DMS53 treated with DMSO at 0.1 percent for 48 hours (cell line): Measurements from ENCODE around the gene SNX5.
"Not testable (repeated sequence)": the region's sequence is repeated elsewhere in the genome, so short reads cannot be mapped to it uniquely, and the experiment has no call there.

Experiments used
- DNase-seq: peaks from one replicate; lab custom pipeline; 2025; ENCODE audit not compliant: unreplicated experiment; lab: John Stamatoyannopoulos, UW

Gene SNX5

GRCh38 chr20:17960927-17961586 is 7.5 kb downstream of the SNX5 start:
- no peak for DNase-seq

DNA sequence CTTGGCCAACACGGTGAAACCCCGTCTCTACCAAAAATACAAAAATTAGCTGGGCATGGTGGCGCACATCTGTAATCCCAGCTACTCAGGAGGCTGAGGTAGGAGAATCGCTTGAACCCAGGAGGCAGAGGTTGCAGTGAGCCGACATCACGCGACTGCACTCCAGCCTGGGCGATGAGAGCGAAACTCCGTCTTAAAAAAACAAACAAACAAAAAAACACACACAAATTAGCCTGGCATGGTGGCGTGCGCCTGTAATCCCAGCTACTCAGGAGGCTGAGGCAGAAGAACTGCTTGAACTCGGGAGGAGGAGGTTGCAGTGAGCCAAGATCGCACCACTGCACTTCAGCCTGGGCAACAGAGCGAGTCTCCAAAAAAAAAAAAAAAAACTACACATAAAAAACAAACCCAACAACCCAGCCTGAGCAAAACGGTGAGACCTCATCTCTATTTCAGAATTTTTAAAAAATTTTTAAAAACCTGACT is 8.2 kb downstream of the SNX5 start:
- DNase-seq: not testable (repeated sequence)

GRCh38 chr20:17959257-17959627 is 9.4 kb downstream of the SNX5 start:
- DNase-seq: no peak

DNA sequence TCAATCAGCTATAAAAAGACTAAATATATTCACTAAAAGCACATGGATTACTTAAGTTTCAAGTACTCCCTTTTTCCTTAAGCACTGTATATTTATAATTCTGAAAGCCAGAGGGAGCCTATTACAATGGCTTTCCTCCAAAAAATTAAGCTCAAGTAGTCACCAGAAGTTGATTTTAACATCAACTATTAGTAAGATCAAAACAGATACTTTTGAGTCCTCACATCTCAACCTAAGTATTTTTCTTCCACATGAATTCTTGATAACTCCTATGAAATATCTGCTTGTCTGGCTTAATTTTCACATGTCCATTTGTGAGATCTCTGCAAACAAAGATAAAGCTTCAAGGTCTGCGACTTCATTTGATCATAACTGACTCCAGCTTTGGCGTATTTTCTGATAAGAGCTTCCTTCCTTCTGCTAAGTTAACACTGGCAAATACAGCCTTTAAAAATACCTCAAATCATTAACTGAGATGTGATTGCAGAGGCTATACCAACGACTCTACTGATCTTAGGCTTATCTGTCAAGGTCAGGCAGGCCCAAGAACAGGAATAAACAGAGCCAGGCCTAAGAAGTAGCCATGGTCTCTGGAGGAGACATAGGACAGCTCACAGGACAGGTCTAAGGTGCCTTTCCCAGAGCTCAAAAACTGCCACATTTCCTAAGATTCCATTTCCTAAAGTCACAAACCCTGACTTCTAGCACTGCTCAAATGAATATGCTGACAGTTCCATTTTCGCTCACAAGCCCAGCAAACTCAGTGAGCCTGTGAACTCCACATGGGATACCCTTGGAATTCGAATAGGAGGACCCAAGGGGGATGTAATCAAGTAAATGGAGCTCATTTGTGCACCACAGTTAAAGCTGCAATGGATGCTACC is 10.0 kb downstream of the SNX5 start:
- no peak for DNase-seq

DNA sequence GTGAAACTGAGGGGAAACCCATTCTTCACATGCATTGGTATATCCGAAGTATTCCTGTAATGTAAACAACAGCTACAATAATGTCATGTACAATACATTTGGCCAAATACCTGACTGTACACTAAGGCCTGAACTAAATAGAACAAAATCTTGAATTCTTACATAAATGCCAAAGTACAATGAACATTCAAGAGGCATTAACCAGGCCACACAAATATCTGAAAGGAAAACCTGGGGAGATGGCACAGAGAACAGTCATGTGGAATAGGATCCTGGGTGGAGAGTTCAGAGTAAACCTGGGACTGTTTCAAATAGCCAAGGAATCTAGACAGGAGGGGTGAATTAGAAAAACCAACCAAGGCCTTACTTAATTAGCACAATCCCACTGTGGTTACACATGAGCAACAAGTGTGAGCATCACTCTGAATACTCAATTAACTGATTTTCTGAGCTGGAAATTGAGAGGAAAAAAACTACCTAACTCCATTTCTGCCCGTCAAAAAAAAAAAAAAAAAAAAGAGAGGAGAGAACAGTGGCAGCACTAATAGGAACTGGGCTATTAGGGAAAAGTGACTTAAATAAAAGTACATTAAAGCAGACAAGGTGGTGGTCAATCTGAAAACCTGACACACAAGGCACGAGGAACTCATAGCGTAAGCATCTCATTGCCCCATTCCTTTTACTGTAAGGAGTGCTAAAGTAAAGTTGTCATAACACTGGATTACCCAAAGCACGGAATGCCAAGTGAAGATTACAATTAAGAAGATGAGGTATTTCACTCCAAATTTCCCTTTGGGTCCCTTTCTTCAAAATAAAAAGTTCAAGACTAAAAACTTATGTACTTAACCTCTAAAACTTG is 10.9 kb downstream of the SNX5 start:
- no peak for DNase-seq

- no peak for DNase-seq
These were observed 12.4 kb downstream of the SNX5 start for GRCh38 chr20:17956099-17956685.

DNA sequence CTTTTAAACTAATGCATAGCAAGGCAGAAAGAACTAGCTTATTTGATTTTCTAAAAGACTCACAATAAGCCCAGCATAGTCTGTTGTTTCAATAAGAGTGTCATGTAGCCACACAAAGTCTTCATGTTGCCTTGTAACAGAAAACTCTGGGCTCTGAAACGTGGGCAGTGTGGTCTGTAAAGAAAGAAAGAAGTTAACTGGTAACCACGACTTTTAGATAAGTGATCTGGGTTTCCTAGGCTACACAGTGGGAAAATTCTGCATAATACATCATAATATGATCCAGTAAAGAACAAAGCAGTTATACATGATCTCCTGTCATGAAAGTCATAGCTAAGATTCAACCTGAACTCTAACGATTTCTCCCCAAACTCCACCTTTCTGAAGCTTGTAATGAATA is 13.3 kb downstream of the SNX5 start:
- DNase-seq: no peak

- DNase-seq: no peak
These were observed 14.7 kb downstream of the SNX5 start for GRCh38 chr20:17953935-17954334.

GRCh38 chr20:17952692-17953684 is 15.6 kb downstream of the SNX5 start:
- no peak for DNase-seq

GRCh38 chr20:17951323-17951722 is 17.3 kb downstream of the SNX5 start:
- no peak for DNase-seq

- DNase-seq: no peak
These were observed 17.9 kb downstream of the SNX5 start for GRCh38 chr20:17950670-17951069.

GRCh38 chr20:17949899-17950298 is 18.7 kb downstream of the SNX5 start:
- no peak for DNase-seq

- no peak for DNase-seq
These were observed 20.2 kb downstream of the SNX5 start for GRCh38 chr20:17948442-17948841.

DNA sequence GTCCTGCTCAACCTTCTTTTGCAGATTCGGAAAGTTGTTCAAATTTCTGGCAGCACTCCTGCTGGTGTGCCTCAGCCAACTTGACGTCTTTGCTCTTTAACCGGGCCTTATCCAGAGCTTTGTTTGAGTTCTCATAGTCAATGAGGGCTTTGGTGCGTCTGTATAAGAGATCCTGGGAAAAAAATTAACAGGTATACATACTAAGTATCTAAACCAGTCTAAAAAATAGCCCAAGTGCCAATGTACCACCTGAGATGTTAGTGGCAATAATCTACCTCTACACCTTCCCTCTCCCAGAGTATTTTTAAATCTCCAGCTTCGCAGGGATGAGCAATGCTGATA is 21.1 kb downstream of the SNX5 start:
- no peak for DNase-seq

DNA sequence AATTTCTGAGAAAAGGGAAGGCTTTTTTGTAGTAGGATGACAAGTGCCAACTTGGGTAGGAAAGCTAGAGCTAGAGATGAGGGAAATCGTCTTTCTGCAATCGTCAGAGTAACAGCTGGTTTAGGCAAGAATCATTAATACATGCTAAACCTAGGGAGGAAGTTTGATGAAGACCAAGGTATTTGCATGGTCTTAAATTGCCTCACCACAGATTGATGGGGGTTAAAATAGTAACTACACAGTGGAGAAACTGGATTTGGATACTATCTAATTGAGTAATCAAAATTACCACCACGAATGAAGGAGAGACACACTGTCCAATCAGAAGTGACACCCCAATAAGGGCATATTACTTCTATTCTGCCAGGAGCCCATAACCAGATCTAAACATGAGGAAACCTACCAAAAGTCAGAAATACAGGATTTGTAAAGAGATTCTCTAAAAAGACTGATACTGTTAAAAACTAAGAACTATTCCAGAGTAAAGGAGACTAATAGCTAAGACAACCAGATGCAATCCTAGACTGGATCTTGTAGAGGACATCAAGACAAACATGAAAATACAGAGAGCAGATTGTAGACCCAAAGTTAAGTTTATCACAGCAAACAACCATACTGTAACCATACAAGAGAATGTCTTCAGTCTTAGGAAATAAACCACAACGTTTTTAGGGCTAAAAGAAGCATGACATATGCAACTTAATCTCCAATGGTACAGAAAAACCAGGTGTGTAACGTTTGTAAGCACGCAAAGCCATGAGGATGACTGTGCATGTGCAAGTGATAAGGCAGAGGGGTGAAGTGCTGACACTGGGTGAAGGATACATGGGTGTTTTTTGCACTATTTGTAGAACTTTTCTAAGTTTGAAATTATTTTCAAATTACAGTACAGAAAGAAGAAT is 21.8 kb downstream of the SNX5 start:
- no peak for DNase-seq

DNA sequence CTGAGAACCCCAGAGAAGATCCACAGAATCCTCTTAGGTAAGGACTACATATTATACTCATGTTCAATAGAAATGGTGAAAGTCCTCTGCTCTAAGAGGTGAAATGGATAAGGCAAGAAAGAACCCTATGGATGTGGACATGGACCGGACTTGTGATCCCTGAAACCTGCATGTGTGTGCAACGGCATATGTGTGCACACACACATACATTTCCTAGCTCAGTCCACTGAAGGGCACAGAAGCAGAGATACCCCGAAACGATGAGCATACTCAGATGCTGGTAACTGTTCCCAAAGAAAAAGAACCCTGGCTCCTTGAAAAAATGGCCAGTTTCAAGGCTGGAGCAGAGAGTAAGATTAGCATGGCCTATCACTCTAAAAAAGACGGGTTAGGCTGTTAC is 22.6 kb downstream of the SNX5 start:
- DNase-seq: no peak

DNA sequence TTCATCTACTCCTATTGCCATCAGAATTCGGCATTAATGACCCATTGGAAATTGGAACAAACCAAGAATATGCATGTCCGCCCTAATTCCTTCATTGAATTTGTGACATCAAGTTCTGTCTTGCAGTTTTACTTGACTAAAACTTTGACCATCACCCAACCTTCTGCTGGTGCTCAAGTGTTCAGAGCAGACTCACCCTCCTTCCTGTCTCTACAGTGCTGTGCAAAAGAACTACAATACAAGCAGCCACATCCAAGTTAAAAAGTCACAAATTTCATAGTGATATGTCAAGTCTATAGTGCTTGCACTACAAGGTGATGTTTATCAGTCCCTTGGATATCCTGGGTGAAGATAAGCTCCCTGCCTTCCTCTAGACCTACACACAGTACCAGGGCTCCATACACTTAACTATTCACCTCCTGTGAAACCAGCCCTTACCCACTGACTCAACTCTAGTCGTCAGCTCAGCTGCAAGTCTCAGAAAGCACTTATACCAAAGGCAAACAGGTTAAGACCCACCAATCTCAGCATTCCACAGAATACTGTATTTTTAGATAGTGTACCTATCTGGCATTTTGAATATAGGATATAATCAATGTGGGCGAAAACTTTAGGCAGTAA is 23.6 kb downstream of the SNX5 start:
- no peak for DNase-seq

- no peak for DNase-seq
These were observed 25.3 kb downstream of the SNX5 start for GRCh38 chr20:17943343-17943742.

DNA sequence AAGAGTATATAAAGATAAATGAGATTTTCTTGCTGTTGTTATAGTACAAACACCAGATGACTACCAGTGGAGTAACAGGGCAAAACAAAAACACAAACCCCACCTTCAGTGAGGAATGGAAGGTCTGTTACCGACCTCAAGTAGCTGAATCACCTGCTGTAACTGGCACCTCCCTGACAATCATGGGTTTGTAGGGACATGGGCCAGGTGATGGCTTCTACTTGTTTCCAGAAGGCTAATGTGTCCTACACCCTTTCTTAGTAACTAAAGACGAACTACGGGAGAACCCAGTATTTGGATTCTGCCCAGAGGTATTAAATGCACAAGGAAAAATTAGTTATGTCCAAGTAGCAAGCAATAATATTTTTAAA is 26.8 kb downstream of the SNX5 start:
- no peak for DNase-seq
